ENCODE data around the gene RAD51B. TPM values are rescaled to one million over a fixed set of nuclear protein-coding genes. Genes with fewer than 3 reads are reported as not detected.

Gene RAD51B
- polyA plus RNA-seq, 3 donors: 3.6 to 11.6 (median 9.4) TPM

- no peak overlapping the region for H3K4me2 ChIP-seq (replicated peaks; ENCODE audit: extremely low read depth, low read length, poor library complexity, severe bottlenecking)
- H3K27me3 ChIP-seq (ENCODE audit: control insufficient read depth in 2 of 2, insufficient read depth in 2 of 2, low read length in 2 of 2): no peaks in the 10 kb centered on the region
- H3K27ac ChIP-seq (ENCODE audit: low read depth in 1 of 2, low read length in 2 of 2): no peak overlapping the region
- intact Hi-C loops (cut with micrococcal nuclease): no loop called here
- H4K20me1 ChIP-seq (ENCODE audit: insufficient read depth, low read length): no peaks in the 10 kb centered on the region
- peaks cover 0 to 3% (median 3%) of the 10 kb centered on the region in 7 donors for H3K9me3 Mint-ChIP-seq
- H3K9me3 ChIP-seq (replicated peaks in 1 of 2; ENCODE audit: control insufficient read depth in 1 of 2, insufficient read depth in 1 of 2, low read length in 2 of 2): peaks cover 0 to 2% of the 10 kb centered on the region in 2 donors
- no peak overlapping the region for H3K4me3 ChIP-seq (replicated peaks in 1 of 3; ENCODE audit: low read depth in 2 of 3, low read length in 3 of 3)
- H3K27me3 Mint-ChIP-seq (ENCODE audit: low read depth in 3 of 3): peaks cover 0 to 4% (median 0%) of the 10 kb centered on the region in 3 donors
- no peak for DNase-seq
- H3K4me1 ChIP-seq (ENCODE audit: control insufficient read depth in 1 of 2, insufficient read depth in 2 of 2, low read length in 2 of 2): no peaks in the 10 kb centered on the region
- 83% methylated on average over 1 of the region's 2 CpGs for WGBS (ENCODE audit: insufficient coverage)
- H3K36me3 ChIP-seq (replicated peaks in 1 of 2; ENCODE audit: control insufficient read depth in 1 of 2, insufficient read depth in 2 of 2, low read length in 2 of 2): no peaks in the 10 kb centered on the region
- H3K4me3 Mint-ChIP-seq: no peak overlapping the region
- peaks cover 21 to 22% of the 10 kb centered on the region in 2 donors for H3K36me3 Mint-ChIP-seq
- peaks cover 4% of the 10 kb centered on the region for H3K4me1 Mint-ChIP-seq
- no peak overlapping the region for H3K27ac Mint-ChIP-seq
- no peaks in the 10 kb centered on the region for H3K79me2 ChIP-seq (ENCODE audit: insufficient read depth, low read length)
- H3K9ac ChIP-seq (ENCODE audit: insufficient read depth, low read length, poor library complexity, severe bottlenecking): no peak overlapping the region
- TF ChIP-seq, protein P1, sequence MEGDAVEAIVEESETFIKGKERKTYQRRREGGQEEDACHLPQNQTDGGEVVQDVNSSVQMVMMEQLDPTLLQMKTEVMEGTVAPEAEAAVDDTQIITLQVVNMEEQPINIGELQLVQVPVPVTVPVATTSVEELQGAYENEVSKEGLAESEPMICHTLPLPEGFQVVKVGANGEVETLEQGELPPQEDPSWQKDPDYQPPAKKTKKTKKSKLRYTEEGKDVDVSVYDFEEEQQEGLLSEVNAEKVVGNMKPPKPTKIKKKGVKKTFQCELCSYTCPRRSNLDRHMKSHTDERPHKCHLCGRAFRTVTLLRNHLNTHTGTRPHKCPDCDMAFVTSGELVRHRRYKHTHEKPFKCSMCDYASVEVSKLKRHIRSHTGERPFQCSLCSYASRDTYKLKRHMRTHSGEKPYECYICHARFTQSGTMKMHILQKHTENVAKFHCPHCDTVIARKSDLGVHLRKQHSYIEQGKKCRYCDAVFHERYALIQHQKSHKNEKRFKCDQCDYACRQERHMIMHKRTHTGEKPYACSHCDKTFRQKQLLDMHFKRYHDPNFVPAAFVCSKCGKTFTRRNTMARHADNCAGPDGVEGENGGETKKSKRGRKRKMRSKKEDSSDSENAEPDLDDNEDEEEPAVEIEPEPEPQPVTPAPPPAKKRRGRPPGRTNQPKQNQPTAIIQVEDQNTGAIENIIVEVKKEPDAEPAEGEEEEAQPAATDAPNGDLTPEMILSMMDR (IDR thresholded peaks at IDR 0.05): no peak
- no peak overlapping the region for H2AFZ ChIP-seq (ENCODE audit: insufficient read depth, low read depth, low read length, poor library complexity, severe bottlenecking)
Measured at GRCh38 chr14:67863223-67863622, 43.6 kb downstream of the RAD51B start.

GRCh38 chr14:67875175-67876006, 55.8 kb downstream of the RAD51B start:
- Histone ChIP-seq H3K9me3 (replicated peaks in 1 of 2; ENCODE audit: control insufficient read depth in 1 of 2, insufficient read depth in 1 of 2, low read length in 2 of 2) (no peaks in the 10 kb centered on the region), H3K27me3 (ENCODE audit: control insufficient read depth in 2 of 2, insufficient read depth in 2 of 2, low read length in 2 of 2) (no peaks in the 10 kb centered on the region), H3K4me2 (replicated peaks; ENCODE audit: extremely low read depth, low read length, poor library complexity, severe bottlenecking) (no peak overlapping the region), H3K36me3 (replicated peaks in 1 of 2; ENCODE audit: control insufficient read depth in 1 of 2, insufficient read depth in 2 of 2, low read length in 2 of 2) (no peaks in the 10 kb centered on the region), H3K79me2 (ENCODE audit: insufficient read depth, low read length) (no peaks in the 10 kb centered on the region), H3K27ac (ENCODE audit: low read depth in 1 of 2, low read length in 2 of 2) (no peak overlapping the region), H3K4me1 (ENCODE audit: control insufficient read depth in 1 of 2, insufficient read depth in 2 of 2, low read length in 2 of 2) (no peaks in the 10 kb centered on the region), H2AFZ (ENCODE audit: insufficient read depth, low read depth, low read length, poor library complexity, severe bottlenecking) (no peak overlapping the region), H3K9ac (ENCODE audit: insufficient read depth, low read length, poor library complexity, severe bottlenecking) (no peak overlapping the region), H3K4me3 (replicated peaks in 1 of 3; ENCODE audit: low read depth in 2 of 3, low read length in 3 of 3) (no peak overlapping the region), H4K20me1 (ENCODE audit: insufficient read depth, low read length) (no peaks in the 10 kb centered on the region)
- H3K4me3 Mint-ChIP-seq: no peak overlapping the region
- no peaks in the 10 kb centered on the region for H3K36me3 Mint-ChIP-seq
- no peak overlapping the region for H3K27ac Mint-ChIP-seq
- WGBS (ENCODE audit: insufficient coverage): no CpG with 5 or more reads among the region's 3 CpGs
- H3K9me3 Mint-ChIP-seq: peaks cover 0 to 8% (median 2%) of the 10 kb centered on the region in 7 donors
- intact Hi-C loops (cut with micrococcal nuclease): no loop called here
- no peak for DNase-seq
- H3K4me1 Mint-ChIP-seq: no peaks in the 10 kb centered on the region
- TF ChIP-seq, protein P1 (IDR thresholded peaks at IDR 0.05): no peak
- H3K27me3 Mint-ChIP-seq (ENCODE audit: low read depth in 3 of 3): peaks cover 0 to 2% (median 0%) of the 10 kb centered on the region in 3 donors
